HepG2 (cell line): ENCODE data around the gene SP4. TPM values are rescaled to one million over a fixed set of nuclear protein-coding genes. Genes with fewer than 3 reads are reported as not detected.

ENCODE experiments used
- ATAC-seq: fragments of 200-7000 bp; cut with Tn5 transposase; 3 replicates; pipeline ENCODE4 v1.9.1; 2020; ENCODE audit warnings: mild to moderate bottlenecking, moderate library complexity
- BruUV-seq: library from RNA; stranded (reverse); fragments of 400-500 nt; replicated peaks from 2 replicates; lab custom pipeline; 2021; lab: Mats Ljungman, UMichigan
- CTCF ChIA-PET: fragments of 300-600 bp; formaldehyde crosslinking; extraction: SDS; loops from one replicate; lab custom pipeline; 2021; ENCODE audit warnings: low total read pairs, inconsistent platforms, low intra/inter-chr PET ratio; lab: Yijun Ruan, JAX
- POLR2A ChIA-PET: fragments of 350-600 bp; sonication (Branson Sonifier 250); formaldehyde crosslinking; loops from one replicate; lab custom pipeline; 2020; ENCODE audit warnings: antibody characterized with exemption, inconsistent platforms; lab: Yijun Ruan, JAX
- DNase-seq: peaks from one replicate; pipeline ENCODE4 v3.0.0-alpha.2; 2015; ENCODE audit warnings: low spot score
- FAIRE-seq: peaks from 3 replicates; lab custom pipeline; 2011; peaks lifted over from hg19 to GRCh38; lab: Jason Lieb, UNC
- H2AFZ ChIP-seq: one replicate; pipeline ENCODE4 v1.6.1; 2011; ENCODE audit warnings: low read length, inconsistent platforms
- H3K27ac ChIP-seq: fragments of 300-600 bp; 3 replicates; pipeline ENCODE4 v1.8.0; 2011; ENCODE audit warnings: mixed run types, mild to moderate bottlenecking, mixed read lengths, low read length, inconsistent platforms; ENCODE audit not compliant: insufficient read depth; ENCODE audit errors: extremely low read length
- H3K27me3 ChIP-seq, 2 experiments: fragments of 200-600 bp in 1 of 2; 2 replicates in 1 of 2; 3 replicates in 1 of 2; pipeline versions ENCODE4 v1.6.0 to v1.8.0; 2011; ENCODE audit warnings: low read length in 2 of 2, mild to moderate bottlenecking in 2 of 2, moderate library complexity in 2 of 2, inconsistent platforms in 1 of 2; ENCODE audit not compliant: insufficient read depth in 2 of 2, control insufficient read depth in 1 of 2
- H3K36me3 ChIP-seq, 2 experiments: fragments of 200-600 bp in 1 of 2; replicated peaks in 1 of 2; 2 replicates in 1 of 2; 3 replicates in 1 of 2; pipeline versions ENCODE4 v1.5.1 to v1.8.0; 2011; ENCODE audit warnings: low read length in 2 of 2, inconsistent platforms in 1 of 2; ENCODE audit not compliant: insufficient read depth in 2 of 2, control insufficient read depth in 1 of 2
- H3K4me1 ChIP-seq: 2 replicates; pipeline ENCODE4 v1.5.1; 2012; ENCODE audit warnings: low read length, inconsistent platforms; ENCODE audit not compliant: insufficient read depth
- H3K4me2 ChIP-seq: 2 replicates; pipeline ENCODE4 v1.6.0; 2011; ENCODE audit warnings: low read depth, low read length, inconsistent platforms
- H3K4me3 ChIP-seq, 3 experiments: fragments of 200-600 bp in 1 of 3; sonication (generic), shearing (Covaris generic) in 1 of 3; replicated peaks in 1 of 3; 2 replicates each; pipeline ENCODE4 v1.5.1; 2011 to 2016; ENCODE audit warnings: low read length in 3 of 3, inconsistent platforms in 2 of 3, low read depth in 2 of 3, mild to moderate bottlenecking in 2 of 3, control low read depth in 1 of 3, mixed read lengths in 1 of 3; ENCODE audit not compliant: insufficient read depth in 1 of 3
- H3K79me2 ChIP-seq: one replicate; pipeline ENCODE4 v1.6.1; 2011; ENCODE audit warnings: low read length, inconsistent platforms; ENCODE audit not compliant: insufficient read depth
- H3K9ac ChIP-seq: 2 replicates; pipeline ENCODE4 v1.6.0; 2011; ENCODE audit warnings: mild to moderate bottlenecking, low read depth, low read length, inconsistent platforms; ENCODE audit not compliant: insufficient read depth
- H3K9me3 ChIP-seq: 2 replicates; pipeline ENCODE4 v1.5.1; 2012; ENCODE audit warnings: mild to moderate bottlenecking, low read length
- H4K20me1 ChIP-seq: 2 replicates; pipeline ENCODE4 v1.6.0; 2011; ENCODE audit warnings: inconsistent platforms, mild to moderate bottlenecking, low read length, moderate library complexity; ENCODE audit not compliant: insufficient read depth
- ELF4 ChIP-seq: sonication (generic); formaldehyde crosslinking; IDR thresholded peaks from 2 replicates; pipeline ENCODE4 v1.5.0; 2020; ENCODE audit warnings: missing genetic modification reagents, mild to moderate bottlenecking, moderate library complexity, borderline replicate concordance
- FOXM1 ChIP-seq: sonication (generic); formaldehyde crosslinking; IDR thresholded peaks from 2 replicates; pipeline ENCODE4 v1.5.0; 2020; ENCODE audit warnings: missing genetic modification reagents
- KMT2B ChIP-seq: IDR thresholded peaks from 2 replicates; pipeline ENCODE4 v1.6.1; 2016; ENCODE audit warnings: missing genetic modification reagents, missing compliant biosample characterization
- MXI1 ChIP-seq: IDR thresholded peaks from 3 replicates; pipeline ENCODE4 v1.6.1; 2012; ENCODE audit warnings: low read depth, low read length, inconsistent platforms, borderline replicate concordance
- PAXIP1 ChIP-seq: sonication (generic); formaldehyde crosslinking; conservative IDR thresholded peaks from 2 replicates; pipeline ENCODE4 v1.4.0; 2020; ENCODE audit warnings: mild to moderate bottlenecking, missing genetic modification reagents, moderate library complexity
- WIZ ChIP-seq: sonication (generic); formaldehyde crosslinking; IDR thresholded peaks from 2 replicates; pipeline ENCODE4 v1.5.1; 2020; ENCODE audit warnings: mild to moderate bottlenecking, missing genetic modification reagents
- ZSCAN29 ChIP-seq: sonication (generic); formaldehyde crosslinking; conservative IDR thresholded peaks from 2 replicates; pipeline ENCODE4 v1.4.0; 2020; ENCODE audit warnings: mild to moderate bottlenecking, missing genetic modification reagents
- WGBS: methylation state at CpG from one replicate; pipeline ENCODE4 v1.1.6; 2017; ENCODE audit warnings: low lambda C conversion rate; 5-methylcytosine and 5-hydroxymethylcytosine counted together
- in situ Hi-C: cut with HindIII; loops from 2 replicates; pipeline ENCODE4 v1.10.0; 2017; ENCODE audit warnings: low pct_unique_long_range_greater_than_20kb; ENCODE audit not compliant: extremely low pct_ligation_motif_present
- intact Hi-C: fragments of 100-400 bp; cut with micrococcal nuclease; formaldehyde crosslinking; loops from one replicate; pipeline ENCODE4 v1.10.0; 2022; ENCODE audit not compliant: unreplicated experiment
- polyA plus RNA-seq, 8 experiments: library from polyadenylated mRNA; depleted of rRNA in 3 of 8; stranded (reverse) in 7 of 8; unstranded in 1 of 8; fragments of >200 nt; fragmentation: Illumina TruSeq in 4 of 8; extraction: Trizol in 4 of 8; gene quantifications; 2 replicates each; pipeline versions ENCODE4 v1.2.1 to v1.2.3, GENCODE V29; 2011 to 2016; ENCODE audit warnings: low read depth in 4 of 8, missing spikeins in 1 of 8, mixed read lengths in 1 of 8; ENCODE audit not compliant: insufficient read depth in 1 of 8
- total RNA-seq, 5 experiments: library from RNA; depleted of rRNA; stranded (reverse); fragments of >200 nt; fragmentation: Illumina TruSeq; extraction: Trizol; gene quantifications; 2 replicates each; pipeline ENCODE4 v1.2.3, GENCODE V29; 2016; ENCODE audit warnings: low read depth in 1 of 5
- TF ChIP-seq, protein P1 (sequence below): sonication (generic); formaldehyde crosslinking; IDR thresholded peaks from 2 replicates; pipeline ENCODE4 v1.5.0; 2020; ENCODE audit warnings: mild to moderate bottlenecking, low read depth, missing genetic modification reagents, borderline replicate concordance
- TF ChIP-seq, protein P2 (sequence below): sonication (generic); formaldehyde crosslinking; IDR thresholded peaks from 2 replicates; pipeline ENCODE4 v1.8.0; 2022; ENCODE audit warnings: missing genetic modification reagents, mild to moderate bottlenecking, borderline replicate concordance

The SP4 gene
- total and polyA plus RNA-seq, 2 of the 13 experiments (the other 11 are each of a cell fraction or from before 2014, with no cell fraction given), result 2.7 to 4.8 TPM

GRCh38 chr7:21422751-21423150 is 5.1 kb upstream of the SP4 start (continued):
- TF ChIP-seq PAXIP1, result no peak

DNA sequence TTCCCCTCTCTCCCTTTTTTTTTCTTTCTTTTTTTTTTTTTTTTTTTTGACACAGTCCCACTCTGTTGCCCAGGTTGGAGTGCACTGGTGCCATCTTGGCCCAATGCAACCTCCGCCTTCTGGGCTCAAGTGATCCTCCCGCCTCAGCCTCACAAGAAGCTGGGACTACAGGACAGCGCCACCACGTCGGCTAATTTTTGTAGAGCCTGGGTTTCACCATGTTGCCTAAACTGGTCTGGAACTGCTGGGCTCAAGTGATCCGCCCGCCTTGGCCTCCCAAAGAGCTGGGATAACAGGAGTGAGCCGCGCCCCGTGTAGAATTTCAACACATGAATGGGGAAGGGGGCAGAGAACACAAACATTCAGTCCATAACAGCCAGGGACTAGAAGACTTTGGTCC is 2.6 kb upstream of the SP4 start:
- peaks cover 23% of the 10 kb centered on the region for H3K4me1 ChIP-seq
- ChIA-PET POLR2A (no interaction called here), CTCF (no interaction called here)
- H3K9me3 ChIP-seq, result no peaks in the 10 kb centered on the region
- no peak overlapping the region for H3K9ac ChIP-seq
- ATAC-seq, result no peak
- TF ChIP-seq MXI1 (no peak), ELF4 (no peak), WIZ (CRISPR knock-in tag) (no peak), FOXM1 (CRISPR knock-in tag) (no peak), ZSCAN29 (CRISPR knock-in tag) (no peak), KMT2B (no peak)
- TF ChIP-seq, protein P1, sequence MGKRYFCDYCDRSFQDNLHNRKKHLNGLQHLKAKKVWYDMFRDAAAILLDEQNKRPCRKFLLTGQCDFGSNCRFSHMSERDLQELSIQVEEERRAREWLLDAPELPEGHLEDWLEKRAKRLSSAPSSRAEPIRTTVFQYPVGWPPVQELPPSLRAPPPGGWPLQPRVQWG, result no peak
- TF ChIP-seq, protein P2, sequence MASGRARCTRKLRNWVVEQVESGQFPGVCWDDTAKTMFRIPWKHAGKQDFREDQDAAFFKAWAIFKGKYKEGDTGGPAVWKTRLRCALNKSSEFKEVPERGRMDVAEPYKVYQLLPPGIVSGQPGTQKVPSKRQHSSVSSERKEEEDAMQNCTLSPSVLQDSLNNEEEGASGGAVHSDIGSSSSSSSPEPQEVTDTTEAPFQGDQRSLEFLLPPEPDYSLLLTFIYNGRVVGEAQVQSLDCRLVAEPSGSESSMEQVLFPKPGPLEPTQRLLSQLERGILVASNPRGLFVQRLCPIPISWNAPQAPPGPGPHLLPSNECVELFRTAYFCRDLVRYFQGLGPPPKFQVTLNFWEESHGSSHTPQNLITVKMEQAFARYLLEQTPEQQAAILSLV (CRISPR knock-in tag), result no peak
- H3K27ac ChIP-seq, result no peak overlapping the region
- H3K79me2 ChIP-seq, result no peaks in the 10 kb centered on the region
- no peak overlapping the region for H2AFZ ChIP-seq
- H4K20me1 ChIP-seq, result no peaks in the 10 kb centered on the region
- no peak overlapping the region for H3K4me2 ChIP-seq
- intact Hi-C loops, result loop anchor here (5.0 kb wide), 2 partner anchors 58 to 82 kb away; no protein-coding TSS in a partner anchor
- no peak overlapping the region for H3K4me3 ChIP-seq
- BruUV-seq, result no TSS peak
- no peak for FAIRE-seq
- no peak for DNase-seq
- H3K36me3 ChIP-seq, result no peaks in the 10 kb centered on the region; a peak in 1 of 5 replicates
- H3K27me3 ChIP-seq, result no peaks in the 10 kb centered on the region
- in situ Hi-C loops, result no loop called here
- WGBS, result 93% methylated on average over 10 of the region's 10 CpGs
